GM12878 (cell line): Measurements from ENCODE around the gene LGALS8. TPM values are rescaled to one million over a fixed set of nuclear protein-coding genes. Genes with fewer than 3 reads are reported as not detected.
"Not testable (repeated sequence)": the region's sequence is repeated elsewhere in the genome, so short reads cannot be mapped to it uniquely, and the experiment has no call there.

Experiments
- ATAC-seq: fragments of 200-7000 bp; cut with Tn5 transposase; 3 replicates; pipeline ENCODE4 v1.9.1; 2020; ENCODE audit warnings: mild to moderate bottlenecking, moderate library complexity
- BruUV-seq: library from RNA; stranded (reverse); fragments of 400-500 nt; replicated peaks from 2 replicates; lab custom pipeline; 2021; lab: Mats Ljungman, UMichigan
- CTCF ChIA-PET: fragments of 300-600 bp; sonication (Branson Sonifier 250); formaldehyde crosslinking; extraction: SDS; loops from one replicate; lab custom pipeline; 2021; ENCODE audit warnings: inconsistent platforms; lab: Yijun Ruan, JAX
- POLR2A ChIA-PET: fragments of 350-600 bp; formaldehyde crosslinking; extraction: SDS; loops from one replicate; lab custom pipeline; 2021; ENCODE audit warnings: inconsistent platforms; lab: Charles Lee
- RAD21 ChIA-PET: fragments of 300-600 bp; sonication (Branson Sonifier 250); formaldehyde crosslinking; loops from one replicate; lab custom pipeline; 2023; ENCODE audit warnings: antibody characterized with exemption; ENCODE audit not compliant: unreplicated experiment; lab: Charles Lee
- SMC1A ChIA-PET: fragments of 300-600 bp; sonication (Branson Sonifier 250); formaldehyde crosslinking; loops from one replicate; lab custom pipeline; 2023; ENCODE audit not compliant: unreplicated experiment, uncharacterized antibody; lab: Charles Lee
- DNase-seq: peaks from one replicate; pipeline ENCODE4 v3.0.0-alpha.2; 2011; ENCODE audit warnings: low read depth, low spot score
- FAIRE-seq: peaks from 3 replicates; lab custom pipeline; 2011; peaks lifted over from hg19 to GRCh38; lab: Jason Lieb, UNC
- H2AFZ ChIP-seq: 2 replicates; pipeline ENCODE4 v1.6.0; 2011; ENCODE audit warnings: low read depth, low read length, control low read depth; ENCODE audit not compliant: control insufficient read depth
- H3K27ac ChIP-seq: 2 replicates; pipeline ENCODE4 v1.5.1; 2011; ENCODE audit warnings: control low read depth; ENCODE audit not compliant: control insufficient read depth, insufficient read depth
- H3K27me3 ChIP-seq, 2 experiments: replicated peaks in 1 of 2; 2 replicates each; pipeline versions ENCODE4 v1.6.0 to v1.6.1; 2011; ENCODE audit warnings: low read length in 1 of 2; ENCODE audit not compliant: control insufficient read depth in 2 of 2, insufficient read depth in 2 of 2
- H3K36me3 ChIP-seq, 2 experiments: 2 replicates each; pipeline ENCODE4 v1.5.1; 2011; ENCODE audit warnings: low read length in 1 of 2; ENCODE audit not compliant: control insufficient read depth in 2 of 2, insufficient read depth in 2 of 2
- H3K4me1 ChIP-seq: 2 replicates; pipeline ENCODE4 v1.6.1; 2011; ENCODE audit warnings: mild to moderate bottlenecking, low read length, moderate library complexity, mixed read lengths; ENCODE audit not compliant: control insufficient read depth, insufficient read depth
- H3K4me2 ChIP-seq: 2 replicates; pipeline ENCODE4 v1.6.0; 2011; ENCODE audit warnings: control low read depth; ENCODE audit not compliant: control insufficient read depth, insufficient read depth
- H3K4me3 ChIP-seq: fragments of 200-600 bp; sonication (generic); 2 replicates; pipeline ENCODE4 v1.5.1; 2016
- H3K79me2 ChIP-seq: 2 replicates; pipeline ENCODE4 v1.6.0; 2011; ENCODE audit warnings: low read length; ENCODE audit not compliant: control insufficient read depth, insufficient read depth
- H3K9ac ChIP-seq: 2 replicates; pipeline ENCODE4 v1.8.0; 2011; ENCODE audit warnings: low read length, control low read depth, mixed read lengths; ENCODE audit not compliant: control insufficient read depth, insufficient read depth
- H3K9me3 ChIP-seq: replicated peaks from 3 replicates; pipeline ENCODE4 v1.5.1; 2011; ENCODE audit warnings: mild to moderate bottlenecking, low read length; ENCODE audit not compliant: control insufficient read depth, insufficient read depth
- H4K20me1 ChIP-seq: 2 replicates; pipeline ENCODE4 v1.6.0; 2011; ENCODE audit not compliant: control insufficient read depth, insufficient read depth
- CHD4 ChIP-seq: fragments of 200-600 bp; sonication (generic); IDR thresholded peaks from 2 replicates; pipeline ENCODE4 v1.6.1; 2016; ENCODE audit warnings: mild to moderate bottlenecking
- FOXK2 ChIP-seq: fragments of 450-650 bp; IDR thresholded peaks from 2 replicates; pipeline ENCODE4 v1.6.1; 2017; ENCODE audit warnings: mild to moderate bottlenecking, moderate library complexity
- MEF2B ChIP-seq: fragments of 450-650 bp; IDR thresholded peaks from 2 replicates; pipeline ENCODE4 v1.6.1; 2018; ENCODE audit warnings: mild to moderate bottlenecking, moderate library complexity; ENCODE audit not compliant: partially characterized antibody, poor library complexity, severe bottlenecking
- POLR2AphosphoS5 ChIP-seq: IDR thresholded peaks from 2 replicates; pipeline ENCODE4 v1.6.1; 2011; ENCODE audit warnings: mild to moderate bottlenecking, low read length, inconsistent platforms
- SUZ12 ChIP-seq: fragments of 200-600 bp; sonication (generic); IDR thresholded peaks from one replicate; pipeline ENCODE4 v1.6.1; 2018; ENCODE audit warnings: antibody characterized with exemption, mild to moderate bottlenecking; ENCODE audit not compliant: unreplicated experiment
- ZNF207 ChIP-seq: fragments of 450-650 bp; IDR thresholded peaks from 2 replicates; pipeline ENCODE4 v1.6.1; 2014; ENCODE audit warnings: antibody characterized with exemption, mild to moderate bottlenecking, borderline replicate concordance
- ZNF274 ChIP-seq: IDR thresholded peaks from one replicate; pipeline ENCODE4 v1.8.0; 2011; ENCODE audit not compliant: insufficient read length, insufficient read depth
- WGBS: methylation state at CpG from one replicate; pipeline ENCODE4 v1.1.6; 2016; ENCODE audit warnings: low lambda C conversion rate; ENCODE audit not compliant: insufficient replicate concordance, insufficient coverage; ENCODE audit errors: missing lambda C conversion rate; 5-methylcytosine and 5-hydroxymethylcytosine counted together
- in situ Hi-C: fragments of 300-500 bp; cut with MboI; formaldehyde crosslinking; loops from 9 replicates; pipeline ENCODE4 v1.14.3; 2018; ENCODE audit warnings: mixed read lengths
- intact Hi-C: fragments of 100-400 bp; cut with micrococcal nuclease; formaldehyde crosslinking; loops from one replicate; pipeline ENCODE4 v1.14.2; 2022; ENCODE audit not compliant: unreplicated experiment
- polyA plus RNA-seq, 11 experiments: library from polyadenylated mRNA; depleted of rRNA in 4 of 11; unstranded in 6 of 11; stranded (reverse) in 5 of 11; fragments of >200 nt; fragmentation: Nextera tagmentation in 4 of 11; fragmentation: Illumina TruSeq in 1 of 11; extraction: Ambion mirVana in 4 of 11; extraction: Trizol in 1 of 11; gene quantifications; 1 replicate in 1 of 11; 2 replicates in 10 of 11; pipeline versions ENCODE4 v1.2.1 to v1.2.3, GENCODE V29; 2011 to 2016; ENCODE audit warnings: inconsistent platforms in 2 of 11, missing spikeins in 2 of 11, low read depth in 1 of 11
- total RNA-seq, 4 experiments: library from RNA; depleted of rRNA in 3 of 4; stranded (reverse); fragments of >200 nt in 3 of 4; fragmentation: Illumina TruSeq in 1 of 4; extraction: Trizol in 1 of 4; gene quantifications; 2 replicates each; pipeline versions ENCODE4 v1.2.1 to v1.2.3, GENCODE V29; 2013 to 2021
- TF ChIP-seq, protein P1 (sequence below), 3 experiments: IDR thresholded peaks in 2 of 3; conservative IDR thresholded peaks in 1 of 3; 2 replicates each; pipeline ENCODE4 v1.5.1; 2011; ENCODE audit warnings: low read depth in 3 of 3, low read length in 3 of 3, mild to moderate bottlenecking in 3 of 3, control low read depth in 2 of 3, moderate library complexity in 2 of 3, inconsistent platforms in 1 of 3, mixed read lengths in 1 of 3; ENCODE audit not compliant: control insufficient read depth in 2 of 3, insufficient read depth in 1 of 3; ENCODE audit errors: extremely low read depth in 1 of 3
- TF ChIP-seq, protein P2 (sequence below): fragments of 450-650 bp; IDR thresholded peaks from 2 replicates; pipeline ENCODE4 v1.6.1; 2017; ENCODE audit warnings: mild to moderate bottlenecking, moderate library complexity

LGALS8 gene
- total and polyA plus RNA-seq, 10 of the 15 experiments (the other 5 are each of a cell fraction or from before 2014, with no cell fraction given): 15.4 to 86.5 (median 19.2) TPM

DNA sequence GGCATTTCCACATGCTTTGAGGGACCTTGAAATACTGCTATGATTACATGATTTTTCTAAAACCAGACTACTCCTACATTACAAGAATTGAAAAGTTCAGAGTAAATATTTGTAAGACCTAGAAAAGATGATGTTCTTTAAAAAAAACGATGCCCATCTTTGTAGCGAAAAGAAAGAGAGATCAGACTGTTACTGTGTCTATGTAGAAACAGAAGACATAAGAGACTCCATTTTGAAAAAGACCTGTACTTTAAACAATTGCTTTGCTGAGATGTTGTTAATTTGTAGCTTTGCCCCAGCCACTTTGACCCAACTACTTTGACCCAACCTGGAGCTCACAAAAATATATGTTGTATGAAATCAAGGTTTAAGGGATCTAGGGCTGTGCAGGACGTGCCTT is 19.4 kb upstream of the LGALS8 start:
- ATAC-seq, in situ Hi-C loops, BruUV-seq, H3K27ac ChIP-seq, H3K4me3 ChIP-seq, H3K4me1 ChIP-seq, H3K9ac ChIP-seq, H3K9me3 ChIP-seq, H4K20me1 ChIP-seq, H3K36me3 ChIP-seq, intact Hi-C loops, FAIRE-seq, DNase-seq, H3K27me3 ChIP-seq, H3K79me2 ChIP-seq, H3K4me2 ChIP-seq, H2AFZ ChIP-seq: not testable (repeated sequence)
- ChIA-PET POLR2A (interaction anchor here (0.6 kb wide), 1 partner anchor 23 kb away, joined by 3 read pairs; no protein-coding TSS in a partner anchor), CTCF (interaction anchor here (1.4 kb wide), 1 partner anchor 13 kb away, joined by 4 read pairs; no protein-coding TSS in a partner anchor), RAD21 (interaction anchor here (1.1 kb wide), 1 partner anchor 396 kb away, joined by 3 read pairs; no protein-coding TSS in a partner anchor), SMC1A (interaction anchor here (1.2 kb wide), 1 partner anchor 22 kb away, joined by 4 read pairs; no protein-coding TSS in a partner anchor)
- WGBS: 44% methylated on average over 3 of the region's 3 CpGs

DNA sequence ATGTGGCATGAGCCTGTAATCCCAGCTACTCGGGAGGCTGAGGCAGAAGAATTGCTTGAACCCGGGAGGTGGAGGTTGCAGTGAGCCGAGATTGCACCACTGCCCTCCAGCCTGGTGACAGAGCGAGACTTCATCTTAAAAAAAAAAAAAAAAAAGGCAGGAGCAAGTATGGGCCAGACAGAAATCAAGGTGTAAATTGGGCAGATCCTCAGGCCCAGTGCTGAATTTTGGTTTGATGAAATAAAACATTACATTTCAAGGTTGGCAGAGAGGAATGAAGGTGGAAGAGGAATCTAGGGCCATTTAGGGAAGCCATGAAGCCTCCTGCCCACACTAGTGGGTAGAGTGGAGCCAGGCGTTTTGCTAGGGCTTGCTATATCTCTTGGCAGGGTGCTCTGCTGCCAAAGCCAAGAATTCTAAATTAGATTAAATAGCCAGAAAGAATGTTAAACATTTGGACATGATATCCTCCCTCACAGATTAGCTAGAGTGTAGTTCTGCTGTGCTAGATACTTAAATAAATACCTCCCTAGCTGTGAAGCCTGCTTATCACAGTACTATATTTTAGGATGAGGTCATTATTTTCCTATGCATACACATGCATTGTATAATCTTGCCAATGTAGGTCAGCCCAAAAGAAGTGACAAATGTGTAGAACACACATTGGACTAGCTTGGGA is 16.6 kb upstream of the LGALS8 start:
- Histone ChIP-seq H3K4me2 (no peak overlapping the region), H3K79me2 (no peaks in the 10 kb centered on the region), H3K4me3 (no peak overlapping the region), H3K27ac (no peak overlapping the region), H3K27me3 (peaks cover 0 to 2% of the 10 kb centered on the region in 2 experiments; a peak in 2 of 4 replicates), H3K9ac (no peak overlapping the region), H2AFZ (no peak overlapping the region), H3K9me3 (no peaks in the 10 kb centered on the region), H3K4me1 (peaks cover 9% of the 10 kb centered on the region), H4K20me1 (no peaks in the 10 kb centered on the region), H3K36me3 (no peaks in the 10 kb centered on the region)
- ChIA-PET SMC1A (interaction anchor here (0.6 to 1.3 kb wide), 2 partner anchors 11 to 1919 kb away, joined by 3 to 4 read pairs; no protein-coding TSS in a partner anchor), CTCF (interaction anchor here (0.9 to 1.1 kb wide), 2 partner anchors 18 to 55 kb away, joined by 3 read pairs; no protein-coding TSS in a partner anchor), RAD21 (interaction anchor here (0.9 to 1.6 kb wide), 2 partner anchors 155 to 348 kb away, joined by 3 to 4 read pairs; no protein-coding TSS in a partner anchor), POLR2A (no interaction called here)
- FAIRE-seq: no peak
- TF ChIP-seq SUZ12 (no peak), FOXK2 (no peak), ZNF274 (no peak), ZNF207 (no peak), CHD4 (no peak), POLR2AphosphoS5 (no peak), MEF2B (no peak)
- TF ChIP-seq, protein P1, sequence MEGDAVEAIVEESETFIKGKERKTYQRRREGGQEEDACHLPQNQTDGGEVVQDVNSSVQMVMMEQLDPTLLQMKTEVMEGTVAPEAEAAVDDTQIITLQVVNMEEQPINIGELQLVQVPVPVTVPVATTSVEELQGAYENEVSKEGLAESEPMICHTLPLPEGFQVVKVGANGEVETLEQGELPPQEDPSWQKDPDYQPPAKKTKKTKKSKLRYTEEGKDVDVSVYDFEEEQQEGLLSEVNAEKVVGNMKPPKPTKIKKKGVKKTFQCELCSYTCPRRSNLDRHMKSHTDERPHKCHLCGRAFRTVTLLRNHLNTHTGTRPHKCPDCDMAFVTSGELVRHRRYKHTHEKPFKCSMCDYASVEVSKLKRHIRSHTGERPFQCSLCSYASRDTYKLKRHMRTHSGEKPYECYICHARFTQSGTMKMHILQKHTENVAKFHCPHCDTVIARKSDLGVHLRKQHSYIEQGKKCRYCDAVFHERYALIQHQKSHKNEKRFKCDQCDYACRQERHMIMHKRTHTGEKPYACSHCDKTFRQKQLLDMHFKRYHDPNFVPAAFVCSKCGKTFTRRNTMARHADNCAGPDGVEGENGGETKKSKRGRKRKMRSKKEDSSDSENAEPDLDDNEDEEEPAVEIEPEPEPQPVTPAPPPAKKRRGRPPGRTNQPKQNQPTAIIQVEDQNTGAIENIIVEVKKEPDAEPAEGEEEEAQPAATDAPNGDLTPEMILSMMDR (IDR thresholded peaks at IDR 0.05 in 2 of 3, conservative IDR thresholded peaks at IDR 0.05 in 1 of 3; ENCODE audit: control insufficient read depth in 2 of 3, extremely low read depth in 1 of 3, insufficient read depth in 1 of 3, low read depth in 3 of 3, low read length in 3 of 3): no peak
- TF ChIP-seq, protein P2, sequence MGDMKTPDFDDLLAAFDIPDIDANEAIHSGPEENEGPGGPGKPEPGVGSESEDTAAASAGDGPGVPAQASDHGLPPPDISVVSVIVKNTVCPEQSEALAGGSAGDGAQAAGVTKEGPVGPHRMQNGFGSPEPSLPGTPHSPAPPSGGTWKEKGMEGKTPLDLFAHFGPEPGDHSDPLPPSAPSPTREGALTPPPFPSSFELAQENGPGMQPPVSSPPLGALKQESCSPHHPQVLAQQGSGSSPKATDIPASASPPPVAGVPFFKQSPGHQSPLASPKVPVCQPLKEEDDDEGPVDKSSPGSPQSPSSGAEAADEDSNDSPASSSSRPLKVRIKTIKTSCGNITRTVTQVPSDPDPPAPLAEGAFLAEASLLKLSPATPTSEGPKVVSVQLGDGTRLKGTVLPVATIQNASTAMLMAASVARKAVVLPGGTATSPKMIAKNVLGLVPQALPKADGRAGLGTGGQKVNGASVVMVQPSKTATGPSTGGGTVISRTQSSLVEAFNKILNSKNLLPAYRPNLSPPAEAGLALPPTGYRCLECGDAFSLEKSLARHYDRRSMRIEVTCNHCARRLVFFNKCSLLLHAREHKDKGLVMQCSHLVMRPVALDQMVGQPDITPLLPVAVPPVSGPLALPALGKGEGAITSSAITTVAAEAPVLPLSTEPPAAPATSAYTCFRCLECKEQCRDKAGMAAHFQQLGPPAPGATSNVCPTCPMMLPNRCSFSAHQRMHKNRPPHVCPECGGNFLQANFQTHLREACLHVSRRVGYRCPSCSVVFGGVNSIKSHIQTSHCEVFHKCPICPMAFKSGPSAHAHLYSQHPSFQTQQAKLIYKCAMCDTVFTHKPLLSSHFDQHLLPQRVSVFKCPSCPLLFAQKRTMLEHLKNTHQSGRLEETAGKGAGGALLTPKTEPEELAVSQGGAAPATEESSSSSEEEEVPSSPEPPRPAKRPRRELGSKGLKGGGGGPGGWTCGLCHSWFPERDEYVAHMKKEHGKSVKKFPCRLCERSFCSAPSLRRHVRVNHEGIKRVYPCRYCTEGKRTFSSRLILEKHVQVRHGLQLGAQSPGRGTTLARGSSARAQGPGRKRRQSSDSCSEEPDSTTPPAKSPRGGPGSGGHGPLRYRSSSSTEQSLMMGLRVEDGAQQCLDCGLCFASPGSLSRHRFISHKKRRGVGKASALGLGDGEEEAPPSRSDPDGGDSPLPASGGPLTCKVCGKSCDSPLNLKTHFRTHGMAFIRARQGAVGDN: no peak
- in situ Hi-C loops: no loop called here
- no peak for DNase-seq
- WGBS: 65% methylated on average over 4 of the region's 5 CpGs
- intact Hi-C loops: no loop called here
- no TSS peak for BruUV-seq
- no peak for ATAC-seq
